ENCODE measurements around the gene EMX1.

Gene EMX1

GRCh38 chr2:72920318-72921087 is 3.2 kb downstream of the EMX1 start:
- H3K4me3 ChIP-seq (replicated peaks; ENCODE audit: low read depth, low read length), result no peak overlapping the region
- peak; percentile 33 for DNase-seq (ENCODE audit: low read depth)
- no peak for TF ChIP-seq CTCF (IDR thresholded peaks at IDR 0.05; ENCODE audit: low read length, missing control alignments)

- DNase-seq (ENCODE audit: low read depth), result no peak
- no peak overlapping the region for H3K4me3 ChIP-seq (replicated peaks; ENCODE audit: low read depth, low read length)
- TF ChIP-seq CTCF (IDR thresholded peaks at IDR 0.05; ENCODE audit: low read length, missing control alignments), result no peak
These were observed 4.0 kb downstream of the EMX1 start for GRCh38 chr2:72921088-72921851.

GRCh38 chr2:72921853-72922252 is 4.5 kb downstream of the EMX1 start:
- no peak for DNase-seq (ENCODE audit: low read depth)
- no peak overlapping the region for H3K4me3 ChIP-seq (replicated peaks; ENCODE audit: low read depth, low read length)
- no peak for TF ChIP-seq CTCF (IDR thresholded peaks at IDR 0.05; ENCODE audit: low read length, missing control alignments)

- no peak for DNase-seq (ENCODE audit: low read depth)
- no peak overlapping the region for H3K4me3 ChIP-seq (replicated peaks; ENCODE audit: low read depth, low read length)
- TF ChIP-seq CTCF (IDR thresholded peaks at IDR 0.05; ENCODE audit: low read length, missing control alignments), result no peak
These were observed 6.6 kb downstream of the EMX1 start for GRCh38 chr2:72923833-72924352.

GRCh38 chr2:72924353-72925240 is 7.3 kb downstream of the EMX1 start:
- TF ChIP-seq CTCF (IDR thresholded peaks at IDR 0.05; ENCODE audit: low read length, missing control alignments), result no peak
- no peak for DNase-seq (ENCODE audit: low read depth)
- H3K4me3 ChIP-seq (replicated peaks; ENCODE audit: low read depth, low read length), result no peak overlapping the region

GRCh38 chr2:72925328-72925943 is 8.1 kb downstream of the EMX1 start:
- no peak for DNase-seq (ENCODE audit: low read depth)
- H3K4me3 ChIP-seq (replicated peaks; ENCODE audit: low read depth, low read length), result no peak overlapping the region
- no peak for TF ChIP-seq CTCF (IDR thresholded peaks at IDR 0.05; ENCODE audit: low read length, missing control alignments)
